ENCODE measurements around the gene NECTIN4.

GRCh38 chr1:161137881-161138280, 48.5 kb upstream of the NECTIN4 start:
- TF ChIP-seq EP300 (IDR thresholded peaks at IDR 0.05; ENCODE audit: borderline replicate concordance) (no peak), TAF1 (IDR thresholded peaks at IDR 0.05; ENCODE audit: low read depth) (no peak), CEBPB (IDR thresholded peaks at IDR 0.05) (no peak), USF1 (IDR thresholded peaks at IDR 0.05) (no peak), TEAD4 (IDR thresholded peaks at IDR 0.05) (no peak), TCF12 (IDR thresholded peaks at IDR 0.05; ENCODE audit: low read depth) (no peak), ZBTB7A (IDR thresholded peaks at IDR 0.05; ENCODE audit: low read depth) (no peak), RAD21 (IDR thresholded peaks at IDR 0.05; ENCODE audit: low read depth) (no peak), EGR1 (IDR thresholded peaks at IDR 0.05) (no peak), YY1 (IDR thresholded peaks at IDR 0.05; ENCODE audit: low read depth) (no peak), FOXM1 (IDR thresholded peaks at IDR 0.05; ENCODE audit: borderline replicate concordance, low read depth) (no peak)
